Measurements from ENCODE around the gene SLC13A4.
A peak's percentile ranks its signal among the peaks of the same experiment; 100 is the strongest.
"Not testable (repeated sequence)": the region's sequence is repeated elsewhere in the genome, so short reads cannot be mapped to it uniquely, and the experiment has no call there.

The SLC13A4 gene

DNA sequence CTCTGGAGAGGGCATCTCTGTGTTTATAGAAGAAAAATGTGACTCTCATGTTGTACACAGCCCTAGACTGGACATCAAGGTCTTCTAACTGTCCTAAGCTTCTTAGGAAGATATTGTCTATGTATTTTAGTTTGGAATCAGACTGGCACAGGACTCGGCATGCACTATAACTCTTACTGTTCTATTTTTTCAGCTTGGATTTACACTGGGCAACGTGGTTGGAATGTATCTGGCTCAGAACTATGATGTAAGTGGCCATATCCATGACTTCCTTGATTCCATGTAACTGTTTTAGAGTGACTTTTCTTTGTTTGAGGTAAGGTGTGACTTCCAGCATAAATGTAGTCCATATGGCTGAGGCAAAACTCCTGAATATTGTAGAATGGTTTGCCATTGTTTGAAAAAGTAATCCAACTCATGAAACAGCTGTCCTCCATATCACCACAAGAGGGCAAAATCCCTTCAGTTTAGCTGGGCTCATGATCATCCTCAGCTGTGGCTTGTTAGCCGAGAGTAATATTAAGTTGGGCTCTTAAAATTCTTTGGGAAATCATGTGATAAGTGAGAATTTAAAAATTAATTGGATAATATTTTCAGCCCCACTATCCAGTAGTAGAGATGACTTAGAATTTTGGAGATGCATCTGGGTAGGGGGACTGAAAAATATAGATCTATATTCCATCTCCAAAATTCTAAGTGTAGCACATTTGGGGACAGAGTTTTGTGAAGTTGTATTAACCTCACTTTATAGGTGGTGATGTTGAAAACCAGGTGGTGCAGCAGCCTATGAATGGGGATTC is 55.2 kb downstream of the SLC13A4 start:
- Histone ChIP-seq H3K27me3 (no peaks in the 10 kb centered on the region), H3K4me1 (peaks cover 6% of the 10 kb centered on the region; the same call in 1 of the 2 replicates), H3K9me3 (no peaks in the 10 kb centered on the region), H3K36me3 (peaks cover 20% of the 10 kb centered on the region), H3K4me3 (ENCODE audit: low read depth, low read length) (no peak overlapping the region)
- DNase-seq = peak; percentile 50
- TF ChIP-seq, protein P1, sequence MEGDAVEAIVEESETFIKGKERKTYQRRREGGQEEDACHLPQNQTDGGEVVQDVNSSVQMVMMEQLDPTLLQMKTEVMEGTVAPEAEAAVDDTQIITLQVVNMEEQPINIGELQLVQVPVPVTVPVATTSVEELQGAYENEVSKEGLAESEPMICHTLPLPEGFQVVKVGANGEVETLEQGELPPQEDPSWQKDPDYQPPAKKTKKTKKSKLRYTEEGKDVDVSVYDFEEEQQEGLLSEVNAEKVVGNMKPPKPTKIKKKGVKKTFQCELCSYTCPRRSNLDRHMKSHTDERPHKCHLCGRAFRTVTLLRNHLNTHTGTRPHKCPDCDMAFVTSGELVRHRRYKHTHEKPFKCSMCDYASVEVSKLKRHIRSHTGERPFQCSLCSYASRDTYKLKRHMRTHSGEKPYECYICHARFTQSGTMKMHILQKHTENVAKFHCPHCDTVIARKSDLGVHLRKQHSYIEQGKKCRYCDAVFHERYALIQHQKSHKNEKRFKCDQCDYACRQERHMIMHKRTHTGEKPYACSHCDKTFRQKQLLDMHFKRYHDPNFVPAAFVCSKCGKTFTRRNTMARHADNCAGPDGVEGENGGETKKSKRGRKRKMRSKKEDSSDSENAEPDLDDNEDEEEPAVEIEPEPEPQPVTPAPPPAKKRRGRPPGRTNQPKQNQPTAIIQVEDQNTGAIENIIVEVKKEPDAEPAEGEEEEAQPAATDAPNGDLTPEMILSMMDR (IDR thresholded peaks at IDR 0.05; ENCODE audit: low read depth, low read length) = peak; percentile 93

DNA sequence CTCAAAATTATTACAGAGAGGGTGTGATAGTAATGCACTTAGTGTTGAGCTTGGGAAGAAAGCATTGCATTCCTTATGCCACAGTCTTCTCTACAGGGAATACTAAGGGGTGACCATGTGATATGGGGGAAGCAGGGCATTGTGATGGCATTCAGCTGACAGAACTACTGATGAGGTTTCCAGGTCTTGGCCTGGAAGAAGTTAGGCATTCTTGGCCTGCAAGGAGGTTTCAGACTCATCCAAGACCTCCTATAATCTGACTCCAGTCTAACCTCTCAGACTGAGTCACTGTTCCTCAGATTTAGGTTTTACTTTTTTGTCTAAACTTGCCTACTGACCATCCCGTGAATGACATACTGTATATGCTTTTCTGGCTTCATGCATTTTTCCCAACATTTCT is 57.8 kb downstream of the SLC13A4 start:
- Histone ChIP-seq H3K4me3 (ENCODE audit: low read depth, low read length) (no peak overlapping the region), H3K27me3 (no peaks in the 10 kb centered on the region), H3K9me3 (no peaks in the 10 kb centered on the region), H3K36me3 (peaks cover 10% of the 10 kb centered on the region; the same call in 1 of the 2 replicates), H3K4me1 (peaks cover 6% of the 10 kb centered on the region; the same call in 1 of the 2 replicates)
- no peak for DNase-seq
- TF ChIP-seq, protein P1 (IDR thresholded peaks at IDR 0.05; ENCODE audit: low read depth, low read length) = no peak

DNA sequence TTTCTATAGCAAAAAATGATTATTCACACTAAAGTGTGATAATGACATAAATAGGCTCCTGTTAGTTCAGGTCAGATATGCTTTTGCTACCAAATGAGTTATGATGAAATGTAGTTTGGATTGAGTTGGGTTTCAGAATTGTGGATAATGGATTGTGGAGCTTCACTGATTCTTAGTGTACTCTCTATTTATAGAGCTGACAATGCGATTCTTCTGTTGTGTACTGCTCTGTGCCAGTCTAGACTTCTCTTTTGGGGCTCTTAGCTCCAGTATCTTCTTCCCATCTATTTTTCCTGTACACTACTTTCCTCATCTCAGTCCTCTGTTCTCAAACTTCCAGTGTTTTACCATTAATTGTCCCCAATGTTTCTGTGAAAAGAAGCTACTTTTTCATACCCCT is 58.2 kb downstream of the SLC13A4 start:
- H3K27me3 ChIP-seq = no peaks in the 10 kb centered on the region
- no peak overlapping the region for H3K4me3 ChIP-seq (ENCODE audit: low read depth, low read length)
- H3K36me3 ChIP-seq = peaks cover 9% of the 10 kb centered on the region; the same call in 1 of the 2 replicates
- no peaks in the 10 kb centered on the region for H3K9me3 ChIP-seq
- TF ChIP-seq, protein P1 (IDR thresholded peaks at IDR 0.05; ENCODE audit: low read depth, low read length) = no peak
- no peak for DNase-seq
- peaks cover 6% of the 10 kb centered on the region; the same call in 1 of the 2 replicates for H3K4me1 ChIP-seq

DNA sequence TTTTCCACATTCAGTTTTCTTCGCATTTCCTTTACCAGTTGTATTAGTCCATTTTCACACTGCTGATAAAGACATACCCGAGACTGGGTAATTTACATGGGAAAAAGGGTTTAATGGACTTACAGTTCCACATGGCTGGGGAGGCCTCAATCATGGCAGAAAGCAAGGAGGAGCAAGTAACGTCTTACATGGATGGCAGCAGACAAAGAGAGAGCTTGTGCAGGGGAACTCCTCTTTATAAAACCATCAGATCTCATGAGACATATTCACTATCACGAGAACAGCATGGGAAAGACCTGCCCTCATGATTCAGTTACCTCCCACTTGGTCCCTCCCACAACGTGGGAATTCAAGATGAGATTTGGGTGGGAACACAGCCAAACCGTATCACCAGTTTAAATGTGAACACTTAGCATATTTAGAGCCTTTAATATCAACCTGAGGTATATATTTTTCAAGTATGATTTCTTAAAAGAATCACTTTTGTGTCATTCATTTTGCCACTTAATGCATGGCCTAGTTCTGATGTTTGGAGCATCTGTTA is 59.1 kb downstream of the SLC13A4 start:
- not testable (repeated sequence) for H3K36me3 ChIP-seq

DNA sequence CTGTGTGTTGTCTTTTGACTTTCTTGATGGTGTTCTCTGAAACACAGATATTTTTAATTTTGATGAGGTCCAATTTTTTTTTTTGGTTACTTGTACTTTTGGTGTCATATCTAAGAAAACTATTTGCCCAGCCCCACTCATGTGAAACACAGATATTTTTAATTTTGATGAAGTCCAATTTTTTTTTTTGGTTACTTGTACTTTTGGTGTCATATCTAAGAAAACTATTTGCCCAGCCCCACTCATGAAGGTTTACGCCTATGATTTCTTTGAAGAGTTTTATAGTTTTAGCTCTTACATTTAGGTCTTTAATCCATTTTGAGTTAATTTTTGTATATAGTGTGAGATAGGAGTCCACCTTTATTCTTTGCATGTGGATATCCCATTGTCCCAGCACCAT is 60.4 kb downstream of the SLC13A4 start:
- H3K4me1 ChIP-seq; H3K36me3 ChIP-seq; H3K4me3 ChIP-seq (ENCODE audit: low read depth, low read length); DNase-seq; H3K9me3 ChIP-seq; H3K27me3 ChIP-seq: not testable (repeated sequence)

More for the DNA sequence above, 59.1 kb downstream of the SLC13A4 start:
- H3K9me3 ChIP-seq; H3K27me3 ChIP-seq; H3K4me1 ChIP-seq; DNase-seq; H3K4me3 ChIP-seq (ENCODE audit: low read depth, low read length): not testable (repeated sequence)

DNA sequence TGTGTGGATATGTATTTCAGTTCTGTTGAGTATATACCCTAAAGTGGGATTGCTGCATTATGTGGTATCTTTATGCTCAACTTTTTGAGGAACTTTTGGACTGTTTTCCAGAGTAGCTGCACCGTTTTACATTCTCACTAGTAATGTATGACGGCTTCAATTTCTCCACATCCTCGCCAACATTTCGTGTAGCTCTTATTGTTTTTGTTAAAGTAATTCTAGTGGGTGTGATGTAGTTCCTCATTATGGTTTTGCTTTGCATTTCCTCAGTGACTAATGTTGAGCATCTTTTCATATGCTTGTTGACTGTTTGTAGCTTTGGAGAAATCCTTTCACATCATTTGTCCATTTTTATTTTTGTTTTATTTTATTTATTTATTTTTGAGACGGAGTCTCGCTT is 61.1 kb downstream of the SLC13A4 start:
- Histone ChIP-seq H3K4me1 (peaks cover 3% of the 10 kb centered on the region; the same call in 1 of the 2 replicates), H3K36me3 (no peaks in the 10 kb centered on the region; the same call in 1 of the 2 replicates), H3K27me3 (no peaks in the 10 kb centered on the region), H3K9me3 (no peaks in the 10 kb centered on the region), H3K4me3 (ENCODE audit: low read depth, low read length) (no peak overlapping the region)
- no peak for DNase-seq
- TF ChIP-seq, protein P1 (IDR thresholded peaks at IDR 0.05; ENCODE audit: low read depth, low read length) = no peak

DNA sequence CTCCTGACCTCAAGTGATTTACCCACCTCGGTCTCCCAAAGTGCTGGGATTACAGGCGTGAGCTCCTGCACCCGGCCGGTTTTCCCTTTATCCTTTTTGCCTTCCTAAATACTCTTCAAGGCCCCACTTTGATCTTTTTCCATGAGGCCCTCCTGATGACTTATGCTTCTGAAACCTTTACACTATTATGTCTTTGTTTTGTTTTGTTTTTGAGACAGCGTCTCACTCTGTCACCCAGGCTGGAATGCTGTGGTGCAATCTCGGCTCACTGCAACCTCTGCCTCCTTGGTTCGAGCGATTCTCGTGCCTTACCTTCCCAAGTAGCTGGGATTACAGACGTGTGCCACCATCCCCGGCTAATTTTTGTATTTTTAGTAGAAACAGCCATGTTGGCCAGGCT is 61.8 kb downstream of the SLC13A4 start:
- H3K4me1 ChIP-seq = peaks cover 3% of the 10 kb centered on the region; the same call in 1 of the 2 replicates
- H3K36me3 ChIP-seq = no peaks in the 10 kb centered on the region; the same call in 1 of the 2 replicates
- H3K4me3 ChIP-seq (ENCODE audit: low read depth, low read length) = no peak overlapping the region
- no peak for DNase-seq
- H3K27me3 ChIP-seq = no peaks in the 10 kb centered on the region
- TF ChIP-seq, protein P1 (IDR thresholded peaks at IDR 0.05; ENCODE audit: low read depth, low read length) = no peak
- H3K9me3 ChIP-seq = no peaks in the 10 kb centered on the region
